ENCODE data around the gene BAG1.

BAG1 gene

GRCh38 chr9:33277484-33277883 is 13.0 kb upstream of the BAG1 start:
- in situ Hi-C loops (cut with HindIII; ENCODE audit: low sequenced_read_pairs) = no loop called here

- in situ Hi-C loops (cut with HindIII; ENCODE audit: low sequenced_read_pairs) = no loop called here
These were observed 9.4 kb upstream of the BAG1 start for GRCh38 chr9:33273972-33274328.

- in situ Hi-C loops (cut with HindIII; ENCODE audit: low sequenced_read_pairs) = no loop called here
These were observed 8.9 kb upstream of the BAG1 start for GRCh38 chr9:33273266-33273971.

- in situ Hi-C loops (cut with HindIII; ENCODE audit: low sequenced_read_pairs) = no loop called here
These were observed 7.6 kb upstream of the BAG1 start for GRCh38 chr9:33272061-33272460.

- in situ Hi-C loops (cut with HindIII; ENCODE audit: low sequenced_read_pairs) = no loop called here
These were observed 5.6 kb upstream of the BAG1 start for GRCh38 chr9:33270146-33270545.

- in situ Hi-C loops (cut with HindIII; ENCODE audit: low sequenced_read_pairs) = no loop called here
These were observed 2.8 kb upstream of the BAG1 start for GRCh38 chr9:33267151-33267767.

- in situ Hi-C loops (cut with HindIII; ENCODE audit: low sequenced_read_pairs) = no loop called here
These were observed 830 bp upstream of the BAG1 start for GRCh38 chr9:33265211-33265865.

- in situ Hi-C loops (cut with HindIII; ENCODE audit: low sequenced_read_pairs) = no loop called here
These were observed 470 bp downstream of the BAG1 start for GRCh38 chr9:33264003-33264472.

GRCh38 chr9:33263131-33264002 is 1.1 kb downstream of the BAG1 start:
- in situ Hi-C loops (cut with HindIII; ENCODE audit: low sequenced_read_pairs) = no loop called here

GRCh38 chr9:33260372-33260771 is 4.1 kb downstream of the BAG1 start:
- in situ Hi-C loops (cut with HindIII; ENCODE audit: low sequenced_read_pairs) = no loop called here

- in situ Hi-C loops (cut with HindIII; ENCODE audit: low sequenced_read_pairs) = no loop called here
These were observed 7.2 kb downstream of the BAG1 start for GRCh38 chr9:33257276-33257675.

GRCh38 chr9:33256236-33256635 is 8.3 kb downstream of the BAG1 start:
- in situ Hi-C loops (cut with HindIII; ENCODE audit: low sequenced_read_pairs) = no loop called here

GRCh38 chr9:33255471-33255870 is 9.0 kb downstream of the BAG1 start:
- in situ Hi-C loops (cut with HindIII; ENCODE audit: low sequenced_read_pairs) = no loop called here

GRCh38 chr9:33255014-33255413 is 9.5 kb downstream of the BAG1 start:
- in situ Hi-C loops (cut with HindIII; ENCODE audit: low sequenced_read_pairs) = no loop called here

- in situ Hi-C loops (cut with HindIII; ENCODE audit: low sequenced_read_pairs) = no loop called here
These were observed 10.3 kb downstream of the BAG1 start for GRCh38 chr9:33254211-33254610.

- in situ Hi-C loops (cut with HindIII; ENCODE audit: low sequenced_read_pairs) = no loop called here
These were observed 14.0 kb downstream of the BAG1 start for GRCh38 chr9:33250458-33250995.

- in situ Hi-C loops (cut with HindIII; ENCODE audit: low sequenced_read_pairs) = no loop called here
These were observed 14.5 kb downstream of the BAG1 start for GRCh38 chr9:33249983-33250382.

- in situ Hi-C loops (cut with HindIII; ENCODE audit: low sequenced_read_pairs) = no loop called here
These were observed 15.3 kb downstream of the BAG1 start for GRCh38 chr9:33249087-33249658.

GRCh38 chr9:33248606-33249005 is 15.9 kb downstream of the BAG1 start:
- in situ Hi-C loops (cut with HindIII; ENCODE audit: low sequenced_read_pairs) = no loop called here

GRCh38 chr9:33246269-33246860 is 18.1 kb downstream of the BAG1 start:
- in situ Hi-C loops (cut with HindIII; ENCODE audit: low sequenced_read_pairs) = no loop called here

Data from endothelial cell of hepatic sinusoid (primary cell).